CD4-positive, alpha-beta T cell (primary cell): ENCODE measurements around the gene OLFML2B. TPM values are rescaled to one million over a fixed set of nuclear protein-coding genes. Genes with fewer than 3 reads are reported as not detected.

ENCODE experiments used
- ATAC-seq: fragments of 200-7000 bp; cut with Tn5 transposase; one replicate; pipeline ENCODE4 v1.10.0; 2022; ENCODE audit warnings: mild to moderate bottlenecking; ENCODE audit not compliant: poor library complexity
- CTCF ChIA-PET: fragments of 350-600 bp; sonication (Branson Sonifier 250); formaldehyde crosslinking; loops from one replicate; lab custom pipeline; 2021; ENCODE audit warnings: antibody characterized with exemption, inconsistent platforms; lab: Charles Lee
- POLR2A ChIA-PET: fragments of 350-600 bp; sonication (Branson Sonifier 250); formaldehyde crosslinking; loops from one replicate; lab custom pipeline; 2021; ENCODE audit warnings: antibody characterized with exemption, inconsistent platforms; lab: Charles Lee
- DNase-seq, 14 experiments: peaks; one replicate each; pipeline ENCODE4 v3.0.0-alpha.2; 2013 to 2020; ENCODE audit warnings: mixed read lengths in 2 of 14
- H3K27ac ChIP-seq, 2 donors: one replicate each; pipeline versions ENCODE4 v1.5.1 to v1.7.0; 2013; ENCODE audit warnings: low read length in 2 of 2, low read depth in 1 of 2, mild to moderate bottlenecking in 1 of 2
- H3K27me3 ChIP-seq, 2 experiments: 1 replicate in 1 of 2; 2 replicates in 1 of 2; pipeline versions ENCODE4 v1.6.1 to v1.7.0; 2013; ENCODE audit warnings: low read length in 2 of 2, control low read depth in 1 of 2, mild to moderate bottlenecking in 1 of 2, moderate library complexity in 1 of 2; ENCODE audit not compliant: insufficient read depth in 2 of 2, control insufficient read depth in 1 of 2
- H3K36me3 ChIP-seq: one replicate; pipeline ENCODE4 v1.6.1; 2013; ENCODE audit warnings: low read length, control low read depth; ENCODE audit not compliant: insufficient read depth
- H3K4me1 ChIP-seq: one replicate; pipeline ENCODE4 v1.6.1; 2013; ENCODE audit warnings: low read length, control low read depth; ENCODE audit not compliant: insufficient read depth
- H3K4me3 ChIP-seq: one replicate; pipeline ENCODE4 v1.5.1; 2013; ENCODE audit warnings: mild to moderate bottlenecking, low read length, moderate library complexity
- H3K9me3 ChIP-seq, 2 experiments: 1 replicate in 1 of 2; 2 replicates in 1 of 2; pipeline versions ENCODE4 v1.6.1 to v1.7.0; 2013; ENCODE audit warnings: low read length in 2 of 2, mild to moderate bottlenecking in 2 of 2, control low read depth in 1 of 2, moderate library complexity in 1 of 2; ENCODE audit not compliant: control insufficient read depth in 1 of 2, insufficient read depth in 1 of 2
- H3K27ac Mint-ChIP-seq: one replicate; pipeline ENCODE4 v1.8.0; 2020; ENCODE audit warnings: mixed read lengths
- H3K27me3 Mint-ChIP-seq: one replicate; pipeline ENCODE4 v1.8.0; 2021; ENCODE audit warnings: mixed read lengths
- H3K36me3 Mint-ChIP-seq: one replicate; pipeline ENCODE4 v1.8.0; 2021; ENCODE audit warnings: low read depth, mixed read lengths
- H3K4me1 Mint-ChIP-seq: one replicate; pipeline ENCODE4 v1.8.0; 2021; ENCODE audit warnings: low read depth, mixed read lengths
- H3K4me3 Mint-ChIP-seq: one replicate; pipeline ENCODE4 v1.8.0; 2020; ENCODE audit warnings: mild to moderate bottlenecking, mixed read lengths
- H3K9me3 Mint-ChIP-seq: one replicate; pipeline ENCODE4 v1.8.0; 2020; ENCODE audit warnings: mixed read lengths
- intact Hi-C, 2 experiments: fragments of 100-400 bp; cut with DNase I in 1 of 2; cut with micrococcal nuclease in 1 of 2; formaldehyde crosslinking; loops; one replicate each; pipeline versions ENCODE4 v1.15.1 to v1.9.0; 2023 to 2025; cut with DNase I, micrococcal nuclease
- total RNA-seq, 174 experiments: library from RNA in 2 of 174; stranded (reverse) in 2 of 174; gene quantifications; one replicate each; pipeline ENCODE4 v1.2.3 and lab custom pipeline; 2021 to 2026
- TF ChIP-seq, protein P1 (sequence below): fragments of 200-600 bp; IDR thresholded peaks from one replicate; pipeline ENCODE4 v1.8.0; 2022; ENCODE audit warnings: antibody characterized with exemption, mild to moderate bottlenecking

OLFML2B gene
- total RNA-seq, 2 experiments from 2014 or later, result 0.08 TPM; not detected in 1

DNA sequence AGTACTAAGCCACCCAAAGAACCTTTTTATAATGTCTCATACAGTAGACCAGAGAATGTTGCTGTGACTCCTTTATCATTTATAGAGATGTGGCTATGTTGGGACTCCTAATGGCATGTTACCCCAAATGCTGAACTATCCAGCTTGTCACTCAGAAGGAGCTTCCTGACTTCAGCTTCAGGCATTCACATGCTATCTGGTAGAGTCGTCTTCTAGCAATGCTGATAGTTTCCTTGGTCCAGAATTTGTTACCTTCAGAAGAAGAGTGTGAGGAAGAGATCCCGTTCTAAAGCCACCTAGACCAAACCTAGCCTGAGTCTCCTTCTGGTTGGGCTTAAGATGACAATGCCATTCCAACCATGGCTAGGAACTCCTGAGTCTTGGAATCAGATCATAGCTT, 68.1 kb downstream of the OLFML2B start:
- H3K27me3 ChIP-seq, result no peaks in the 10 kb centered on the region
- intact Hi-C loops, result no loop called here
- H3K27me3 Mint-ChIP-seq, result no peaks in the 10 kb centered on the region
- H3K27ac ChIP-seq, result no peak overlapping the region
- H3K9me3 Mint-ChIP-seq, result no peaks in the 10 kb centered on the region
- peak overlapping the region; percentile 57 for H3K27ac Mint-ChIP-seq
- peaks cover 10% of the 10 kb centered on the region for H3K36me3 ChIP-seq
- peaks cover 10% of the 10 kb centered on the region for H3K4me1 ChIP-seq
- H3K4me1 Mint-ChIP-seq, result peaks cover 60% of the 10 kb centered on the region
- H3K4me3 Mint-ChIP-seq, result no peak overlapping the region
- DNase-seq (no peak), ATAC-seq (no peak)
- no peaks in the 10 kb centered on the region for H3K9me3 ChIP-seq
- peaks cover 51% of the 10 kb centered on the region for H3K36me3 Mint-ChIP-seq
- POLR2A ChIA-PET, result no interaction called here
- CTCF ChIA-PET, result no interaction called here
- TF ChIP-seq, protein P1, sequence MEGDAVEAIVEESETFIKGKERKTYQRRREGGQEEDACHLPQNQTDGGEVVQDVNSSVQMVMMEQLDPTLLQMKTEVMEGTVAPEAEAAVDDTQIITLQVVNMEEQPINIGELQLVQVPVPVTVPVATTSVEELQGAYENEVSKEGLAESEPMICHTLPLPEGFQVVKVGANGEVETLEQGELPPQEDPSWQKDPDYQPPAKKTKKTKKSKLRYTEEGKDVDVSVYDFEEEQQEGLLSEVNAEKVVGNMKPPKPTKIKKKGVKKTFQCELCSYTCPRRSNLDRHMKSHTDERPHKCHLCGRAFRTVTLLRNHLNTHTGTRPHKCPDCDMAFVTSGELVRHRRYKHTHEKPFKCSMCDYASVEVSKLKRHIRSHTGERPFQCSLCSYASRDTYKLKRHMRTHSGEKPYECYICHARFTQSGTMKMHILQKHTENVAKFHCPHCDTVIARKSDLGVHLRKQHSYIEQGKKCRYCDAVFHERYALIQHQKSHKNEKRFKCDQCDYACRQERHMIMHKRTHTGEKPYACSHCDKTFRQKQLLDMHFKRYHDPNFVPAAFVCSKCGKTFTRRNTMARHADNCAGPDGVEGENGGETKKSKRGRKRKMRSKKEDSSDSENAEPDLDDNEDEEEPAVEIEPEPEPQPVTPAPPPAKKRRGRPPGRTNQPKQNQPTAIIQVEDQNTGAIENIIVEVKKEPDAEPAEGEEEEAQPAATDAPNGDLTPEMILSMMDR, result no peak
- no peak overlapping the region for H3K4me3 ChIP-seq

DNA sequence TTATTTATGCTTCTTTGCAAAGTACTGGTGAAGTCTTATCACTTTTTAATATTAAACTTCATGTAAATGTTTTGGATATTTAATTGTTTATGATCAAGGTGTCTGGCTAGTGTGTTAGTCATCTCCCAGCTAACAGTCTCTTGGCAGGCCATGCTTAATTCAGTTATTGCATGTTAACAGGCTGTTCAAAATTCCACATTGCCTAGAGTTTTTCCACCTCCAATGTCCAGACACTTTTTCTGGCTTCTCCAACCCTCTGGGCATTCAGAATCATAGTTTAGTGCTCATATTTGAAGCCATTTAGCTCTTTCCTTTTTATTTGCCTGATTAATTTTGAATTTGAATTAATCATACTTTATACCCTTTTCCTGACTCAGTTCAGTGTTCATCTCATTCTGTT, 69.2 kb downstream of the OLFML2B start:
- H3K27me3 Mint-ChIP-seq, result no peaks in the 10 kb centered on the region
- ChIA-PET POLR2A (interaction anchor here (0.8 to 1.5 kb wide), 2 partner anchors 20 to 30 kb away, joined by 3 read pairs; no protein-coding TSS in a partner anchor), CTCF (no interaction called here)
- DNase-seq (no peak), ATAC-seq (no peak)
- peak overlapping the region; percentile 66 for H3K27ac Mint-ChIP-seq
- no peak overlapping the region for H3K4me3 Mint-ChIP-seq
- H3K36me3 ChIP-seq, result peaks cover 10% of the 10 kb centered on the region
- intact Hi-C loops, result no loop called here
- H3K4me3 ChIP-seq, result no peak overlapping the region
- H3K36me3 Mint-ChIP-seq, result peaks cover 47% of the 10 kb centered on the region
- H3K4me1 ChIP-seq, result peaks cover 10% of the 10 kb centered on the region
- H3K9me3 ChIP-seq, result no peaks in the 10 kb centered on the region
- no peaks in the 10 kb centered on the region for H3K9me3 Mint-ChIP-seq
- H3K27me3 ChIP-seq, result no peaks in the 10 kb centered on the region
- TF ChIP-seq, protein P1, result no peak
- peaks cover 55% of the 10 kb centered on the region for H3K4me1 Mint-ChIP-seq
- no peak overlapping the region for H3K27ac ChIP-seq

DNA sequence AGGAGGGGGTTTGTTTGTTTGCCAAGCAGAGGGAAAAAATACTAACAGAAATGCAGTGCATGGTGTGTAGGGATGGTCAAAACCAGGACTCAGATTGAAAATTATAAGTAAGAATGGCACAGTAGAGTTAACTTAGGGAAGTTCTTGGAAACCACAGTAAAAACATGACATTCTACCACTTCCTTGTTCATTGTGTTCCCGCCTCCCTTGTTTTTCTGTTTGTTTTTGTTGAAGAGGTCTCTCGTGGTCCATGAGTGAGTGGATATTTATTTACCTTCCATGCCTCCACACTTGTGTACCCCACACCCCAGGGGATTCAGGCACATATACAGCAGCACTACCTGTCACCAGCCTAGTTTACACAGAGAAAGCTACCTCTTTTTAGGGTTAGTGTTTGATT, 69.6 kb downstream of the OLFML2B start:
- intact Hi-C loops, result no loop called here
- Histone ChIP-seq H3K4me3 (no peak overlapping the region), H3K9me3 (no peaks in the 10 kb centered on the region), H3K27me3 (no peaks in the 10 kb centered on the region), H3K27ac (no peak overlapping the region), H3K4me1 (peaks cover 10% of the 10 kb centered on the region), H3K36me3 (peaks cover 9% of the 10 kb centered on the region)
- Mint-ChIP-seq H3K9me3 (no peaks in the 10 kb centered on the region), H3K4me3 (peak overlapping the region; percentile 21), H3K36me3 (peaks cover 43% of the 10 kb centered on the region), H3K27me3 (no peaks in the 10 kb centered on the region), H3K4me1 (peaks cover 54% of the 10 kb centered on the region), H3K27ac (peak overlapping the region; percentile 66)
- TF ChIP-seq, protein P1, result no peak
- ChIA-PET POLR2A (interaction anchor here (0.8 to 1.5 kb wide), 2 partner anchors 20 to 29 kb away, joined by 3 read pairs; no protein-coding TSS in a partner anchor), CTCF (no interaction called here)
- no peak for ATAC-seq
- DNase-seq, result peak in 1 of 14 experiments; percentile 12
